K562 (cell line): ENCODE results near the gene PRPSAP1. TPM values are rescaled to one million over a fixed set of nuclear protein-coding genes. Genes with fewer than 3 reads are reported as not detected.

Source experiments
- ARID3A ChIP-seq: IDR thresholded peaks from 2 replicates; pipeline ENCODE4 v1.6.1; 2012; ENCODE audit warnings: low read depth, low read length, improper control_type of control experiment, borderline replicate concordance
- ASH1L ChIP-seq: fragments of 450-650 bp; IDR thresholded peaks from 2 replicates; pipeline ENCODE4 v1.6.1; 2018; ENCODE audit warnings: borderline replicate concordance, mild to moderate bottlenecking, low read depth; ENCODE audit not compliant: partially characterized antibody
- CHD1 ChIP-seq: fragments of 200-600 bp; sonication (generic); IDR thresholded peaks from one replicate; pipeline ENCODE4 v1.6.1; 2012; ENCODE audit warnings: mild to moderate bottlenecking, moderate library complexity, low read length, inconsistent platforms
- FOXK1 ChIP-seq: sonication (generic); formaldehyde crosslinking; IDR thresholded peaks from 2 replicates; pipeline ENCODE4 v1.8.0; 2022; ENCODE audit warnings: missing genetic modification reagents, mild to moderate bottlenecking, borderline replicate concordance
- GATAD2A ChIP-seq: fragments of 450-650 bp; IDR thresholded peaks from 2 replicates; pipeline ENCODE4 v1.6.1; 2017
- MCM2 ChIP-seq: fragments of 450-650 bp; IDR thresholded peaks from 2 replicates; pipeline ENCODE4 v1.6.1; 2017; ENCODE audit warnings: low read depth, mild to moderate bottlenecking
- NCOR1 ChIP-seq: fragments of 450-650 bp; IDR thresholded peaks from 2 replicates; pipeline ENCODE4 v1.6.1; 2016; ENCODE audit warnings: mild to moderate bottlenecking, moderate library complexity
- PPARD ChIP-seq: fragments of 250-450 bp; sonication (Bioruptor Pico); IDR thresholded peaks from 2 replicates; pipeline ENCODE4 v1.8.0; 2022; ENCODE audit warnings: inconsistent platforms, mild to moderate bottlenecking, moderate library complexity
- SMAD1 ChIP-seq: fragments of 150-350 bp; IDR thresholded peaks from 2 replicates; pipeline ENCODE4 v1.6.1; 2014; ENCODE audit warnings: low read length, low read depth; ENCODE audit not compliant: partially characterized antibody
- SMARCA4 ChIP-seq: fragments of 450-650 bp; IDR thresholded peaks from 2 replicates; pipeline ENCODE4 v1.6.1; 2016
- TFE3 ChIP-seq: fragments of 450-650 bp; formaldehyde crosslinking; IDR thresholded peaks from 2 replicates; pipeline ENCODE4 v1.4.0; 2020; ENCODE audit warnings: mild to moderate bottlenecking, mixed read lengths
- ZBTB49 ChIP-seq: sonication (generic); formaldehyde crosslinking; IDR thresholded peaks from 2 replicates; pipeline ENCODE4 v1.8.0; 2022; ENCODE audit warnings: missing genetic modification reagents, mild to moderate bottlenecking, borderline replicate concordance
- ZNF23 ChIP-seq: fragments of 250-450 bp; sonication (Bioruptor Pico); IDR thresholded peaks from 2 replicates; pipeline ENCODE4 v1.4.0; 2020; ENCODE audit warnings: mild to moderate bottlenecking
- ZNF282 ChIP-seq: sonication (generic); formaldehyde crosslinking; IDR thresholded peaks from 2 replicates; pipeline ENCODE4 v1.8.1; 2023; ENCODE audit warnings: missing genetic modification reagents
- ZNF384 ChIP-seq: IDR thresholded peaks from 2 replicates; pipeline ENCODE4 v1.6.1; 2012; ENCODE audit warnings: low read depth, low read length, improper control_type of control experiment
- ZNF644 ChIP-seq: fragments of 200-800 bp; sonication (Bioruptor generic); IDR thresholded peaks from 2 replicates; pipeline ENCODE4 v1.6.1; 2016; ENCODE audit warnings: low read depth, missing genetic modification characterization, missing compliant biosample characterization
- ZNF696 ChIP-seq: fragments of 250-450 bp; sonication (Bioruptor Pico); conservative IDR thresholded peaks from 2 replicates; pipeline ENCODE4 v1.4.0; 2020; ENCODE audit warnings: mild to moderate bottlenecking, moderate library complexity
- polyA plus RNA-seq, 8 experiments: library from polyadenylated mRNA; depleted of rRNA in 4 of 8; stranded (reverse) in 5 of 8; unstranded in 3 of 8; fragments of >200 nt; fragmentation: Nextera tagmentation in 2 of 8; fragmentation: Illumina TruSeq in 1 of 8; extraction: Ambion mirVana in 2 of 8; extraction: Trizol in 1 of 8; gene quantifications; 2 replicates each; pipeline versions ENCODE4 v1.2.1 to v1.2.3, GENCODE V29; 2011 to 2014; ENCODE audit warnings: inconsistent platforms in 1 of 8, missing spikeins in 1 of 8
- total RNA-seq, 7 experiments: library from RNA; depleted of rRNA in 6 of 7; stranded (reverse); fragments of >200 nt in 6 of 7; fragmentation: Illumina TruSeq in 2 of 7; extraction: Trizol in 2 of 7; gene quantifications; 2 replicates each; pipeline versions ENCODE4 v1.2.1 to v1.2.3, GENCODE V29; 2011 to 2021; ENCODE audit warnings: low replicate concordance in 1 of 7
- TF ChIP-seq, protein P1 (sequence below), 3 experiments: fragments of 200-800 bp in 1 of 3; fragments of 250-450 bp in 1 of 3; fragments of 450-650 bp in 1 of 3; sonication (Bioruptor Pico) in 1 of 3; sonication (Bioruptor generic) in 1 of 3; formaldehyde crosslinking in 1 of 3; IDR thresholded peaks; 2 replicates each; pipeline versions ENCODE4 v1.6.1 to v1.8.0; 2016 to 2022; ENCODE audit warnings: mild to moderate bottlenecking in 2 of 3, missing genetic modification characterization in 2 of 3, missing compliant biosample characterization in 1 of 3, moderate library complexity in 1 of 3

The PRPSAP1 gene
- total and polyA plus RNA-seq, 9 of the 15 experiments (the other 6 are each of a cell fraction or from before 2014, with no cell fraction given), result 21.9 to 77.1 (median 40.8) TPM

- TF ChIP-seq PPARD (CRISPR knock-in tag) (no peak), ZNF23 (CRISPR knock-in tag) (no peak), SMARCA4 (0 out of 2 replicates have a peak, but pooled peaks have one; percentile 28), ZNF696 (CRISPR knock-in tag) (no peak), GATAD2A (peak; percentile 48), SMAD1 (no peak), MCM2 (no peak), FOXK1 (CRISPR knock-in tag) (0 out of 2 replicates have a peak, but pooled peaks have one; percentile 11), ASH1L (no peak), CHD1 (peak; percentile 84), NCOR1 (peak; percentile 59), ARID3A (no peak), ZBTB49 (CRISPR knock-in tag) (no peak), ZNF282 (CRISPR knock-in tag) (no peak), ZNF644 (tag) (no peak), ZNF384 (no peak), TFE3 (CRISPR knock-in tag) (no peak)
- TF ChIP-seq, protein P1, sequence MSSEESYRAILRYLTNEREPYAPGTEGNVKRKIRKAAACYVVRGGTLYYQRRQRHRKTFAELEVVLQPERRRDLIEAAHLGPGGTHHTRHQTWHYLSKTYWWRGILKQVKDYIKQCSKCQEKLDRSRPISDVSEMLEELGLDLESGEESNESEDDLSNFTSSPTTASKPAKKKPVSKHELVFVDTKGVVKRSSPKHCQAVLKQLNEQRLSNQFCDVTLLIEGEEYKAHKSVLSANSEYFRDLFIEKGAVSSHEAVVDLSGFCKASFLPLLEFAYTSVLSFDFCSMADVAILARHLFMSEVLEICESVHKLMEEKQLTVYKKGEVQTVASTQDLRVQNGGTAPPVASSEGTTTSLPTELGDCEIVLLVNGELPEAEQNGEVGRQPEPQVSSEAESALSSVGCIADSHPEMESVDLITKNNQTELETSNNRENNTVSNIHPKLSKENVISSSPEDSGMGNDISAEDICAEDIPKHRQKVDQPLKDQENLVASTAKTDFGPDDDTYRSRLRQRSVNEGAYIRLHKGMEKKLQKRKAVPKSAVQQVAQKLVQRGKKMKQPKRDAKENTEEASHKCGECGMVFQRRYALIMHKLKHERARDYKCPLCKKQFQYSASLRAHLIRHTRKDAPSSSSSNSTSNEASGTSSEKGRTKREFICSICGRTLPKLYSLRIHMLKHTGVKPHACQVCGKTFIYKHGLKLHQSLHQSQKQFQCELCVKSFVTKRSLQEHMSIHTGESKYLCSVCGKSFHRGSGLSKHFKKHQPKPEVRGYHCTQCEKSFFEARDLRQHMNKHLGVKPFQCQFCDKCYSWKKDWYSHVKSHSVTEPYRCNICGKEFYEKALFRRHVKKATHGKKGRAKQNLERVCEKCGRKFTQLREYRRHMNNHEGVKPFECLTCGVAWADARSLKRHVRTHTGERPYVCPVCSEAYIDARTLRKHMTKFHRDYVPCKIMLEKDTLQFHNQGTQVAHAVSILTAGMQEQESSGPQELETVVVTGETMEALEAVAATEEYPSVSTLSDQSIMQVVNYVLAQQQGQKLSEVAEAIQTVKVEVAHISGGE (CRISPR knock-in tag; IDR thresholded peaks at IDR 0.05), result 0 out of 6 replicates have a peak, but pooled peaks of 1 of the 3 experiments have one; percentile 0
Measured at GRCh38 chr17:76384987-76385891, 31.5 kb upstream of the PRPSAP1 start (continued).
